Measurements from ENCODE around the gene AFG1L.

AFG1L gene

DNA sequence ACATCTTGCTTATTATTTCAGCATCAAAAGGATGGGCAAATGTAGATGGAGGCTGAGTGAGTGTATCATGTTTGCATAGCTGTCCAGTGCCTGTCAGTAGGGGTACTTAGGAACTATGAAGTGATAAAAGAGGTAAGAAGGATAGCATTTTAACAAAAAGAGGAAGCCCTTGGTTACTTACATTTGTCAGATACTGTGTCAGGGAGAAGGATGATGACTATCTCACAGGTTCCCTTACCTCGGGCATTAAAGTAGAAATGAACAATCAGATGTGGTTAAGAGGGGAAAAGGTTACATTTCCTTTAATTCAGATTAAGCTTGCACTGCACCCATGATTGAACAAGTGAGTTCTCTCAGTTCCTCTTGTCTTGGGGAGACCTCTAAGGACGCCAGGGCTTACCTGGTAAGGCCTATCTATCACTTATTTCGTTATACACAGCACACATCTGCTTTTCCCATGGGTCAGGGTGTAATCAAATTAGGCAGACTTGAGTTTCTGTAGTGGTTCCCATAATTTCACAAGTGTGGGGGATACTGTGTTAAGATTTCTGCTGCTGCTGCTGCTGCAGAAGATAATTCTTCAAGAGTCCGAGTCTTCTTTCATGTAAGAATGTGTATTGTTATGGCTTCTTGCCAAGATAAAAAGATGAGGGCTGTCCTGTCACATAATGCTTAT, 270.4 kb downstream of the AFG1L start:
- peak overlapping the region; percentile 14 for H3K4me3 ChIP-seq (replicated peaks; ENCODE audit: low read depth, low read length)
- TF ChIP-seq, protein P1, sequence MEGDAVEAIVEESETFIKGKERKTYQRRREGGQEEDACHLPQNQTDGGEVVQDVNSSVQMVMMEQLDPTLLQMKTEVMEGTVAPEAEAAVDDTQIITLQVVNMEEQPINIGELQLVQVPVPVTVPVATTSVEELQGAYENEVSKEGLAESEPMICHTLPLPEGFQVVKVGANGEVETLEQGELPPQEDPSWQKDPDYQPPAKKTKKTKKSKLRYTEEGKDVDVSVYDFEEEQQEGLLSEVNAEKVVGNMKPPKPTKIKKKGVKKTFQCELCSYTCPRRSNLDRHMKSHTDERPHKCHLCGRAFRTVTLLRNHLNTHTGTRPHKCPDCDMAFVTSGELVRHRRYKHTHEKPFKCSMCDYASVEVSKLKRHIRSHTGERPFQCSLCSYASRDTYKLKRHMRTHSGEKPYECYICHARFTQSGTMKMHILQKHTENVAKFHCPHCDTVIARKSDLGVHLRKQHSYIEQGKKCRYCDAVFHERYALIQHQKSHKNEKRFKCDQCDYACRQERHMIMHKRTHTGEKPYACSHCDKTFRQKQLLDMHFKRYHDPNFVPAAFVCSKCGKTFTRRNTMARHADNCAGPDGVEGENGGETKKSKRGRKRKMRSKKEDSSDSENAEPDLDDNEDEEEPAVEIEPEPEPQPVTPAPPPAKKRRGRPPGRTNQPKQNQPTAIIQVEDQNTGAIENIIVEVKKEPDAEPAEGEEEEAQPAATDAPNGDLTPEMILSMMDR (IDR thresholded peaks at IDR 0.05; ENCODE audit: low read depth, low read length, missing control alignments), result no peak
- DNase-seq (ENCODE audit: extremely low read depth, low read depth), result no peak

DNA sequence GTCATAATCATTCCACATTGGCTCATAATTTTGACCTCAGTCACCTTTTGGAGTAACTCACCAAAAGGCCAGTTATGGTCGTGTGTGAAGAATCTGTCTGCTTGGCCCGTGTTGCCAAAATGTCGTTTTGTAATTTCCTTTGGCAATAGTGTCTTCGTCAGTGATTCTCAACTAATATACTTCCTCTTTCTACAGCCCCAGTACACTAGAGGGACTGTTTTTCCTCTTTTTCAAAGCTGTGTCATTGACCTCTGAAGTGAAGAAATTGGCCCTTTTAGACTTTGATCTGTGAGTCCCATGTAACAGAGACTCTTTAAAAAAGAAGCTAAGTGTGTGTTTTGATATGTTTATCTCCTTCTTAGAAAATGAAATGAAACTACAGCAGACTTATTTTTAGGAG, 271.0 kb downstream of the AFG1L start:
- TF ChIP-seq, protein P1 (IDR thresholded peaks at IDR 0.05; ENCODE audit: low read depth, low read length, missing control alignments), result no peak
- no peak for DNase-seq (ENCODE audit: extremely low read depth, low read depth)
- no peak overlapping the region for H3K4me3 ChIP-seq (replicated peaks; ENCODE audit: low read depth, low read length)

DNA sequence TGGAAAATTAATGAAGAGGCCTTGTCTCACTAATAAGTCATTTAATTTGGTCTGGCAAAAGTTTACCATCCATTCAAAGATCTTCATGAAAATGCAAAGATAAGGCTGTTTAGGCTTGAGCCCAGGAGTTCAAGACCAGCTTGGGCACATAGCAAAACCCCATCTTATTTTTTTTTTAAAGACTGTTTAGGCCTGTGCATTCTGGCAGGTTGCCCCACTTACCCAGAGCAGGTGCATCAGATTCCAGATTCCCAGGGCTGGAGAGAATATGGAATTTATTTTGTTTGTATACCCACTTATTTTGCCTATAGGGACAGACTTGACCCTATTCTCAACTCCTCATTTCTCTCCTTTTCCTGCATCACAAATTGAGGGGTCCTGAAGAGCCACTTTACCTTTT, 271.6 kb downstream of the AFG1L start:
- TF ChIP-seq, protein P1 (IDR thresholded peaks at IDR 0.05; ENCODE audit: low read depth, low read length, missing control alignments), result no peak
- H3K4me3 ChIP-seq (replicated peaks; ENCODE audit: low read depth, low read length), result no peak overlapping the region
- no peak for DNase-seq (ENCODE audit: extremely low read depth, low read depth)

DNA sequence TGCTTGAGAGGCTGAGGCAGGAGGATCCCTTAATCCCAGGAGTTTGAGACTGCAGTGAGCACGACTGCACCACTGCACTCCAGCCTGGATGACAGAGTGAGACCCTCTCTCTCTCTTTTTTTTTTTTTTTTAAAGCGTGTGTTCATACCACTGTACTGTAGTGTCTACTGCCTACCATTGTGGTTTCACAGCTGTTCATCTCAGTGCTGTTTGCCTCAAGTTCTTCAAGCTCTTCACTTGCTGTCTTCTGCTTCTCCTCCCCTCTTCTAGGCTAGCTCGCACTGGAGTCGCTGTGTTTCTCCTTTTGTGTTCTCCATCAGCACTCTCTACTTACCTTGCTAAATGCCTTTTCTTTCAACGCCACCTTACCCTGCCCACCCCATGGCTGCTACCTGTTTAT, 273.2 kb downstream of the AFG1L start:
- no peak for DNase-seq (ENCODE audit: extremely low read depth, low read depth)
- no peak overlapping the region for H3K4me3 ChIP-seq (replicated peaks; ENCODE audit: low read depth, low read length)
- TF ChIP-seq, protein P1 (IDR thresholded peaks at IDR 0.05; ENCODE audit: low read depth, low read length, missing control alignments), result no peak

DNA sequence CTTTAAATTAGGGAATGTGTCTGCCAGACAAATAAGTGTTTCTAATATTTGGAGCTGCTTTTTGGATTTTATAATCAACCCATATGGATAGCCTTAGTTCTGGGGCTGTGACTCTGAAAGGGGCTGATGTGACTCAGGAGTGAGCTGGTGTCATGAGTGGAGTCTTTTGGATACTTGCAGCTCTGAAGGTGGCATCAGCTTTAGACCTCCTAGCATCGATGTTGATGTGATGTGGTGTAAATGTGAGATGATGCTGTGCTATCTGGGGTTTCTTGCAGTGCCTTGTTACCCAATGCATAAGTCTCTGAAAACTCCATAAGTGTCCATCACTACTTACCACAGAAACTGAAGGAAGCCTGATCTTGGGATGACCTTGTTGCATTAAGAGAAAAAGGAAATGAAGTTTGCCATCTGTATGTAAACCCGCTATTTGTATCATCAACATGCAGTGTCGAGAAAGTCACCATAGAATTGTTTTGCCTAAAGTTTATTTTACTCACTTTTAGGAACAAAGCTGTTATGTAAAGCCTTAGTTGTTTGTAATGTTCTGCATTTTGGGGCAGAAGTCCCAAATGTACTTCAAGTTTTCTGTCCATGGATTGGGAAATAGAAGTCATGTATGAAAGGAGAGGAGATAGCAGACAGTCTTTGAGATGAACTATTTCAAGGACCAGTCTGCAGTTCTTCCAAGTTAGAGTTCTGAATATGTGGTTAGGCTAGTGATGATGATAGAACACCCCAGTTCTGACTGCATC, 273.9 kb downstream of the AFG1L start:
- H3K4me3 ChIP-seq (replicated peaks; ENCODE audit: low read depth, low read length), result no peak overlapping the region
- TF ChIP-seq, protein P1 (IDR thresholded peaks at IDR 0.05; ENCODE audit: low read depth, low read length, missing control alignments), result no peak
- no peak for DNase-seq (ENCODE audit: extremely low read depth, low read depth)

DNA sequence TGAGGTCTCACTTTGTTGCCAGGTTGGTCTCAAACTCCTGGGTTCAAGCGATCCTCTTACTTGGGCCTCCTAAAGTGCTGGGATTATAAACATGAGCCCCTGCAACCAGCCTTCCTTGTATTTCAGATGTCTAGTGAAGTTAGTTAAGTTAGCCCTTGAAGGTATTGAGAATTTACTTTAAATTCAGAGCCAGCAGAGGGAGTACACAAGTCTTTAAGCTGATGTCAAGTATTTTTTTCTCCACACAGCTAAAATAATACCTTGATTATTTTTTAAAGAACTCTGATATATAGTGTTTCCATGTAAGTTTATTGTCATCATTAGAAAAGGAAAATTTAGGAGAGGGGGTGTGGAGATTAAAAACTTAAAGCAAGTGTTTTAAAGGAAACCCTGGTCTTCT, 275.7 kb downstream of the AFG1L start:
- TF ChIP-seq, protein P1 (IDR thresholded peaks at IDR 0.05; ENCODE audit: low read depth, low read length, missing control alignments), result peak; percentile 3
- DNase-seq (ENCODE audit: extremely low read depth, low read depth), result no peak
- H3K4me3 ChIP-seq (replicated peaks; ENCODE audit: low read depth, low read length), result no peak overlapping the region
